RWPE1 (cell line): ENCODE results near the gene SMARCD1.
A peak's percentile ranks its signal among the peaks of the same experiment; 100 is the strongest.

ENCODE experiments used
- CTCF ChIA-PET: fragments of 350-600 bp; sonication (Branson Sonifier 250); formaldehyde crosslinking; extraction: SDS; loops from one replicate; lab custom pipeline; 2021; lab: Yijun Ruan, JAX
- POLR2A ChIA-PET: fragments of 400-600 bp; formaldehyde crosslinking; extraction: SDS; loops from one replicate; lab custom pipeline; 2020; ENCODE audit warnings: antibody characterized with exemption; ENCODE audit not compliant: low non-redundant PET; lab: Yijun Ruan, JAX
- DNase-seq: peaks from one replicate; pipeline ENCODE4 v3.0.0; 2012; ENCODE audit warnings: low spot score
- H3K27ac ChIP-seq: fragments of 450-650 bp; 2 replicates; pipeline ENCODE4 v1.5.1; 2017
- CTCF ChIP-seq: fragments of 450-650 bp; conservative IDR thresholded peaks from 2 replicates; pipeline ENCODE4 v1.5.1; 2017; ENCODE audit warnings: low read depth, mild to moderate bottlenecking

SMARCD1 gene

GRCh38 chr12:50123203-50123602 is 38.1 kb downstream of the SMARCD1 start:
- no peak for TF ChIP-seq CTCF
- POLR2A ChIA-PET: no interaction called here
- no peak overlapping the region for H3K27ac ChIP-seq
- DNase-seq: no peak
- CTCF ChIA-PET: interaction anchor here (2.8 kb wide), 1 partner anchor 12 kb away, joined by 8 read pairs; the partner anchor contains the start of gene COX14

GRCh38 chr12:50127546-50127945 is 42.4 kb downstream of the SMARCD1 start:
- TF ChIP-seq CTCF: no peak
- H3K27ac ChIP-seq: peak overlapping the region; percentile 54
- ChIA-PET POLR2A (interaction anchor here (0.6 to 1.0 kb wide), 2 partner anchors 11 to 15 kb away, joined by 3 to 11 read pairs; partner anchors contain the start of gene COX14), CTCF (no interaction called here)
- no peak for DNase-seq

- no peak overlapping the region for H3K27ac ChIP-seq
- no peak for DNase-seq
- POLR2A ChIA-PET: interaction anchor here (0.7 kb wide), 1 partner anchor 43 kb away, joined by 7 read pairs; no protein-coding TSS in a partner anchor
- CTCF ChIA-PET: interaction anchor here (0.6 to 1.6 kb wide), 2 partner anchors 14 to 46 kb away, joined by 4 to 6 read pairs; no protein-coding TSS in a partner anchor
- TF ChIP-seq CTCF: no peak
Measured at GRCh38 chr12:50129290-50129689, 44.1 kb downstream of the SMARCD1 start.

- 0 out of 2 replicates have a peak, but pooled peaks have one; percentile 50 for TF ChIP-seq CTCF
- CTCF ChIA-PET: interaction anchor here (0.6 to 1.0 kb wide), 10 partner anchors 9 to 226 kb away, joined by 3 to 5 read pairs (median 3); no protein-coding TSS in a partner anchor
- DNase-seq: no peak
- no peak overlapping the region for H3K27ac ChIP-seq
- POLR2A ChIA-PET: no interaction called here
Measured at GRCh38 chr12:50132505-50133135, 47.5 kb downstream of the SMARCD1 start.

GRCh38 chr12:50142993-50143392 is 57.9 kb downstream of the SMARCD1 start:
- TF ChIP-seq CTCF: no peak
- DNase-seq: no peak
- H3K27ac ChIP-seq: no peak overlapping the region
- POLR2A ChIA-PET: no interaction called here
- CTCF ChIA-PET: interaction anchor here (0.6 kb wide), 1 partner anchor 80 kb away, joined by 4 read pairs; no protein-coding TSS in a partner anchor

- no peak overlapping the region for H3K27ac ChIP-seq
- no peak for TF ChIP-seq CTCF
- POLR2A ChIA-PET: no interaction called here
- DNase-seq: no peak
- CTCF ChIA-PET: interaction anchor here (1.4 kb wide), 1 partner anchor 33 kb away, joined by 3 read pairs; the partner anchor contains the start of gene COX14
Measured at GRCh38 chr12:50145439-50145838, 60.3 kb downstream of the SMARCD1 start.
